Hematopoietic multipotent progenitor cell treated with erythropoietin and hydrocortisone succinate and interleukin-3 and kit ligand, for 6 days (in vitro differentiated cells): ENCODE results near the gene NRK.
A peak's percentile ranks its signal among the peaks of the same experiment; 100 is the strongest.
"Not testable (repeated sequence)": the region's sequence is repeated elsewhere in the genome, so short reads cannot be mapped to it uniquely, and the experiment has no call there.

ENCODE experiments used
- DNase-seq: peaks from one replicate; pipeline ENCODE4 v3.0.0-alpha.2; 2015

The NRK gene

GRCh38 chrX:105822138-105823091 lies at the start of gene NRK:
NRK (plus strand) TSS chrX:105822539; CDS start chrX:105822846, 307 bp downstream.
- no peak for DNase-seq

GRCh38 chrX:105773801-105774200 lies 48.5 kb upstream of the NRK start:
- DNase-seq = no peak

GRCh38 chrX:105775679-105776078 lies 46.7 kb upstream of the NRK start:
- no peak for DNase-seq

GRCh38 chrX:105781804-105782203 lies 40.5 kb upstream of the NRK start:
- DNase-seq = no peak

GRCh38 chrX:105796877-105797276 lies 25.5 kb upstream of the NRK start:
- DNase-seq = not testable (repeated sequence)

- no peak for DNase-seq
These were observed 18.4 kb upstream of the NRK start for GRCh38 chrX:105803891-105804290.

GRCh38 chrX:105805655-105806054 lies 16.7 kb upstream of the NRK start:
- DNase-seq = not testable (repeated sequence)

- no peak for DNase-seq
These were observed 5.8 kb upstream of the NRK start for GRCh38 chrX:105816517-105816916.

- no peak for DNase-seq
These were observed 2.1 kb upstream of the NRK start for GRCh38 chrX:105820247-105820646.

- no peak for DNase-seq
These were observed 743 bp upstream of the NRK start for GRCh38 chrX:105821471-105822121.

- no peak for DNase-seq
These were observed 735 bp downstream of the NRK start for GRCh38 chrX:105823092-105823455.

GRCh38 chrX:105829011-105829410 lies 6.7 kb downstream of the NRK start:
- no peak for DNase-seq

GRCh38 chrX:105837232-105837631 lies 14.9 kb downstream of the NRK start:
- DNase-seq = no peak

GRCh38 chrX:105845631-105846030 lies 23.3 kb downstream of the NRK start:
- no peak for DNase-seq

- DNase-seq = not testable (repeated sequence)
These were observed 27.8 kb downstream of the NRK start for GRCh38 chrX:105850100-105850499.

- DNase-seq = no peak
These were observed 43.4 kb downstream of the NRK start for GRCh38 chrX:105865709-105866108.

- no peak for DNase-seq
These were observed 47.4 kb downstream of the NRK start for GRCh38 chrX:105869701-105870100.

GRCh38 chrX:105870445-105870844 lies 48.1 kb downstream of the NRK start:
- DNase-seq = no peak

- no peak for DNase-seq
These were observed 50.6 kb downstream of the NRK start for GRCh38 chrX:105872941-105873340.

- DNase-seq = no peak
These were observed 52.5 kb downstream of the NRK start for GRCh38 chrX:105874790-105875189.

GRCh38 chrX:105876658-105877057 lies 54.3 kb downstream of the NRK start:
- DNase-seq = peak; percentile 27

- no peak for DNase-seq
These were observed 58.2 kb downstream of the NRK start for GRCh38 chrX:105880491-105880890.

GRCh38 chrX:105882581-105883275 lies 60.4 kb downstream of the NRK start:
- no peak for DNase-seq

- no peak for DNase-seq
These were observed 72.4 kb downstream of the NRK start for GRCh38 chrX:105894721-105895120.
